Mammary epithelial cell (primary cell): ENCODE results near the gene ASCL1.

ENCODE experiments used
- CTCF ChIP-seq, 2 donors: IDR thresholded peaks in 1 of 2; conservative IDR thresholded peaks in 1 of 2; 2 replicates each; pipeline ENCODE4 v1.5.1; 2011 to 2012; ENCODE audit warnings: inconsistent platforms in 2 of 2, low read length in 2 of 2, mild to moderate bottlenecking in 2 of 2, control low read depth in 1 of 2, low read depth in 1 of 2; ENCODE audit not compliant: insufficient read depth in 1 of 2; ENCODE audit errors: extremely low read depth in 1 of 2
- EZH2 ChIP-seq: IDR thresholded peaks from 2 replicates; pipeline ENCODE4 v1.6.1; 2012; ENCODE audit warnings: low read length, inconsistent platforms, borderline replicate concordance

DNA sequence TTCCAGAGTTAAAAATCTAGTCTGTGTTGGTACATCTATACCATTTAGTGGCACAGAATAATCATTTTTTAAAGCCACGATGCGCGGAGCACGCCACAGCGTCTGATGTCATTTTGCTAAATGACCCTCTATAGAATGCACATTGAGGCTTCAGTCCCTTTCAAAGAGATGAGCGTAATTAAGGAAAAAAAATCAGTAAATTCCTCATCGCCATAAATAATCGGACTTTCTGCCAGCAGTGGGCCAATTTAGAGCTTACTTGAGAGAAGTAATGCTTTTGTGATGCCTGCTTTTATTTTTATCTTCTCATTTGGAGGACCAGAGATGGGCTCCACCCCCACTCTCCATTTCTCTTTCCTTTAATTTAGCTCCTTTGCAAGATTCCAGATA, 4.0 kb downstream of the ASCL1 start:
- TF ChIP-seq CTCF (conservative IDR thresholded peaks at IDR 0.05 in 1 of 2, IDR thresholded peaks at IDR 0.05 in 1 of 2; ENCODE audit: extremely low read depth in 1 of 2, insufficient read depth in 1 of 2, low read depth in 1 of 2, low read length in 2 of 2): no peak
- TF ChIP-seq EZH2: no peak
